Vagina (tissue), 2 donors: ENCODE measurements around the gene MCTP2.

ENCODE experiments used
- POLR2A ChIP-seq, 2 donors: fragments of 450-650 bp; IDR thresholded peaks; one replicate each; pipeline ENCODE4 v1.6.1; 2017; ENCODE audit warnings: antibody characterized with exemption in 2 of 2, mild to moderate bottlenecking in 2 of 2, moderate library complexity in 2 of 2
- POLR2AphosphoS5 ChIP-seq, 2 donors: sonication (generic); formaldehyde crosslinking; IDR thresholded peaks; one replicate each; pipeline ENCODE4 v1.9.0; 2017; ENCODE audit warnings: antibody characterized with exemption in 2 of 2, mild to moderate bottlenecking in 2 of 2, low read depth in 1 of 2; ENCODE audit not compliant: insufficient read depth in 1 of 2
- TF ChIP-seq, protein P1 (sequence below), 3 experiments: fragments of 450-650 bp in 2 of 3; fragments of 200-600 bp in 1 of 3; sonication (generic) in 1 of 3; IDR thresholded peaks; one replicate each; pipeline ENCODE4 v1.5.1; 2017 to 2019; ENCODE audit warnings: antibody characterized with exemption in 3 of 3, mild to moderate bottlenecking in 2 of 3, moderate library complexity in 2 of 3

GRCh38 chr15:94375997-94376396, 144.6 kb downstream of the MCTP2 start:
- TF ChIP-seq, protein P1, sequence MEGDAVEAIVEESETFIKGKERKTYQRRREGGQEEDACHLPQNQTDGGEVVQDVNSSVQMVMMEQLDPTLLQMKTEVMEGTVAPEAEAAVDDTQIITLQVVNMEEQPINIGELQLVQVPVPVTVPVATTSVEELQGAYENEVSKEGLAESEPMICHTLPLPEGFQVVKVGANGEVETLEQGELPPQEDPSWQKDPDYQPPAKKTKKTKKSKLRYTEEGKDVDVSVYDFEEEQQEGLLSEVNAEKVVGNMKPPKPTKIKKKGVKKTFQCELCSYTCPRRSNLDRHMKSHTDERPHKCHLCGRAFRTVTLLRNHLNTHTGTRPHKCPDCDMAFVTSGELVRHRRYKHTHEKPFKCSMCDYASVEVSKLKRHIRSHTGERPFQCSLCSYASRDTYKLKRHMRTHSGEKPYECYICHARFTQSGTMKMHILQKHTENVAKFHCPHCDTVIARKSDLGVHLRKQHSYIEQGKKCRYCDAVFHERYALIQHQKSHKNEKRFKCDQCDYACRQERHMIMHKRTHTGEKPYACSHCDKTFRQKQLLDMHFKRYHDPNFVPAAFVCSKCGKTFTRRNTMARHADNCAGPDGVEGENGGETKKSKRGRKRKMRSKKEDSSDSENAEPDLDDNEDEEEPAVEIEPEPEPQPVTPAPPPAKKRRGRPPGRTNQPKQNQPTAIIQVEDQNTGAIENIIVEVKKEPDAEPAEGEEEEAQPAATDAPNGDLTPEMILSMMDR (IDR thresholded peaks at IDR 0.05) = no peak
- TF ChIP-seq POLR2AphosphoS5 (IDR thresholded peaks at IDR 0.05; ENCODE audit: insufficient read depth in 1 of 2, low read depth in 1 of 2) (no peak), POLR2A (IDR thresholded peaks at IDR 0.05) (no peak)
